ENCODE results near the gene COL13A1.

DNA sequence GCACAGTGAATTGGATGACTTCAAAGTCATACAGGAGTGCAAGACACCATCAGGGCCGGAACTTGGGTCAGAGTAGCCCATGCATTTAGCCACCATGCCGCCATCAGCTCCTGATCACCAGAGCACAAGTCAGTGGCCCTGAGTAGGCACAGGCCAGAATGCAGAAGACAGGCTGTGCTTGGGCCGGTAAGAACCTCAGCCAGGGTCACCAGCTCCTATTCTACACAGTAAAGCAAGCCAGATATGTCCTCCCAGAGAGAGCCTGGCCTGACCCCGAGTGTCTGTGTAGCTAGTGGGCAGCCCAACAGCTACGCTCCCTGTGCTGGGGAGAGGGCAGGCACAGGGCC lies 44.5 kb upstream of the COL13A1 start:
- TF ChIP-seq POLR2AphosphoS5 (IDR thresholded peaks at IDR 0.05) (no peak), POLR2A (IDR thresholded peaks at IDR 0.05) (no peak)
- TF ChIP-seq, protein P1, sequence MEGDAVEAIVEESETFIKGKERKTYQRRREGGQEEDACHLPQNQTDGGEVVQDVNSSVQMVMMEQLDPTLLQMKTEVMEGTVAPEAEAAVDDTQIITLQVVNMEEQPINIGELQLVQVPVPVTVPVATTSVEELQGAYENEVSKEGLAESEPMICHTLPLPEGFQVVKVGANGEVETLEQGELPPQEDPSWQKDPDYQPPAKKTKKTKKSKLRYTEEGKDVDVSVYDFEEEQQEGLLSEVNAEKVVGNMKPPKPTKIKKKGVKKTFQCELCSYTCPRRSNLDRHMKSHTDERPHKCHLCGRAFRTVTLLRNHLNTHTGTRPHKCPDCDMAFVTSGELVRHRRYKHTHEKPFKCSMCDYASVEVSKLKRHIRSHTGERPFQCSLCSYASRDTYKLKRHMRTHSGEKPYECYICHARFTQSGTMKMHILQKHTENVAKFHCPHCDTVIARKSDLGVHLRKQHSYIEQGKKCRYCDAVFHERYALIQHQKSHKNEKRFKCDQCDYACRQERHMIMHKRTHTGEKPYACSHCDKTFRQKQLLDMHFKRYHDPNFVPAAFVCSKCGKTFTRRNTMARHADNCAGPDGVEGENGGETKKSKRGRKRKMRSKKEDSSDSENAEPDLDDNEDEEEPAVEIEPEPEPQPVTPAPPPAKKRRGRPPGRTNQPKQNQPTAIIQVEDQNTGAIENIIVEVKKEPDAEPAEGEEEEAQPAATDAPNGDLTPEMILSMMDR (IDR thresholded peaks at IDR 0.05), result no peak

Data from breast epithelium (tissue), 3 donors.